Activated naive CD4-positive, alpha-beta T cell treated with anti-CD3 and anti-CD28 coated beads, Interleukin-2, amount 10 ng/mL, durations not matched to agents 7 days and 5 days (primary cell): Measurements from ENCODE around the gene DENND10.

Experiments used
- CTCF ChIA-PET: fragments of 350-600 bp; sonication (Branson Sonifier 250); formaldehyde crosslinking; loops from one replicate; lab custom pipeline; 2021; ENCODE audit warnings: antibody characterized with exemption; lab: Charles Lee
- DNase-seq: peaks from one replicate; pipeline ENCODE4 v3.0.0-alpha.2; 2020
- H3K27ac Mint-ChIP-seq: one replicate; pipeline ENCODE4 v1.8.0; 2021; ENCODE audit warnings: mild to moderate bottlenecking, moderate library complexity, mixed read lengths
- H3K27me3 Mint-ChIP-seq: one replicate; pipeline ENCODE4 v1.8.0; 2021; ENCODE audit warnings: mild to moderate bottlenecking, mixed read lengths
- H3K36me3 Mint-ChIP-seq: one replicate; pipeline ENCODE4 v1.8.0; 2021; ENCODE audit warnings: mixed read lengths
- H3K4me1 Mint-ChIP-seq: one replicate; pipeline ENCODE4 v1.8.0; 2021; ENCODE audit warnings: mixed read lengths
- H3K4me3 Mint-ChIP-seq: one replicate; pipeline ENCODE4 v1.8.0; 2021; ENCODE audit warnings: mild to moderate bottlenecking, moderate library complexity, mixed read lengths
- H3K9me3 Mint-ChIP-seq: one replicate; pipeline ENCODE4 v1.8.0; 2021; ENCODE audit warnings: mixed read lengths

Gene DENND10

GRCh38 chr10:119103903-119104653 is at the start of gene DENND10:
DENND10 (plus strand) TSS chr10:119104113; CDS start chr10:119104143, 30 bp downstream.
- CTCF ChIA-PET = interaction anchor here (1.0 to 2.3 kb wide), 3 partner anchors 27 to 95 kb away, joined by 3 to 10 read pairs (median 7); no protein-coding TSS in a partner anchor
- H3K4me3 Mint-ChIP-seq = peak within 1 kb of the TSS; percentile 78
- H3K36me3 Mint-ChIP-seq = peaks cover 10% of the 10 kb centered on the region
- H3K4me1 Mint-ChIP-seq = peaks cover 46% of the 10 kb centered on the region
- DNase-seq = peak; percentile 77
- H3K27me3 Mint-ChIP-seq = peaks cover 19% of the 10 kb centered on the region
- no peaks in the 10 kb centered on the region for H3K9me3 Mint-ChIP-seq
- peak within 1 kb of the TSS; percentile 74 for H3K27ac Mint-ChIP-seq

- CTCF ChIA-PET = no interaction called here
- Mint-ChIP-seq H3K4me3 (no peak overlapping the region), H3K27me3 (no peaks in the 10 kb centered on the region), H3K36me3 (peaks cover 81% of the 10 kb centered on the region), H3K4me1 (peaks cover 3% of the 10 kb centered on the region), H3K27ac (no peak overlapping the region), H3K9me3 (no peaks in the 10 kb centered on the region)
- no peak for DNase-seq
Observed at GRCh38 chr10:119055472-119055871, 48.4 kb upstream of the DENND10 start.

DNA sequence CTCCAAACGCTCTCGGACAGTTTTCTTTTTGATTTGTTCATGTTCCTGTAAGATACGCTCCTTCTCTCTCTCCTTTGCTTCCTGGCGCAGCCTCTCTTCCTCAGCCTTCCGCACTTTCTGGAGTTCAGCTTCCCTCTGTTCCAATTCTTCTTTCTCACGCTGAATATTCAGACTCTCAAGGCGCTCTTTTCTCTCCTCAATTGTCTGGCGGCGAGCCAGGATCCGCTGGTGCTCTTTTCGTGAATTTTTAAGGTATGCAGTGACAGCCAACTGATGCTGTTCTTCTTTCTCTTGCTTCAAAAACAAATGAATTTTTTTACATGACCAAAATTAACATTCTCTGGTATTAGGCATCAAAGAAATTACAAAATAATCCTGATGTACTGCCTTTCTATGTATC is 45.9 kb upstream of the DENND10 start:
- H3K27me3 Mint-ChIP-seq = no peaks in the 10 kb centered on the region
- DNase-seq = no peak
- peaks cover 12% of the 10 kb centered on the region for H3K4me1 Mint-ChIP-seq
- H3K27ac Mint-ChIP-seq = no peak overlapping the region
- CTCF ChIA-PET = no interaction called here
- no peak overlapping the region for H3K4me3 Mint-ChIP-seq
- no peaks in the 10 kb centered on the region for H3K9me3 Mint-ChIP-seq
- H3K36me3 Mint-ChIP-seq = peaks cover 77% of the 10 kb centered on the region

DNA sequence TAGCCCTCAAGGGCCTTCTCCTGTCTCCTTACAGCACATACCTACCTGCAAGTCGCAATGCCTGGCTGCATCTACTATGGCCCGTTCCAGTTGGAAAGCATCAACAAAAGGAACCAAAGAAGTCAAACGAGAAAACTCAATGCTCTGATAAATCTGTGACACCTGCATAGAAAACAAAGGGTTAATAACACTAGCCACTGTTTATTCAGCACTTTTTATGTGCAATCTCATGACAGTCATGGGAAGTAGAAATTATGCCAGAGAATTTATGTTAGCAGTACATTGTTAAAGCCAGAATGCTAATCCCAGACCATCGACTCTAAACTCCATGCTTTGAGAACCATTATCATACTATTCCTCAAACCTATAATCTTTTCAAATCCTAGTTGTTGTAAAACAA is 44.4 kb upstream of the DENND10 start:
- CTCF ChIA-PET = no interaction called here

DNA sequence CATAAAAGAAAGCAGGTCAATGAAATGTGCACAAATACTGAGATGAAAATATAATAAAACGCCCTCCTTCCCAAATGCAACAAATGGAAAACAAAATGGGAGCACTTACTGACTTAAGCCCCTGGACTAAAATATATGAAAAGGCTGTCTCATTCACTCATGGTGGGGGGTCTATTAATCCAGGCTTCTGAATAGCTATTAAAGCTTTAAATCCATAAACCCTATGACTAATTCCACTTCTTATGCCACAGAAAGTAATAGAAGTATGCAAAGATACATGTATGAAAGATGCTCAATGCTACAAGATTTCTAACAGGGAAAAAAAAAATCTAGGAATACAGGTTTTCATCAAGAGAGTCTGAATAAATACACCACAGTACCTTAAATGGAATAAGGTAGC is 43.8 kb upstream of the DENND10 start:
- H3K9me3 Mint-ChIP-seq = no peaks in the 10 kb centered on the region
- H3K4me1 Mint-ChIP-seq = peaks cover 18% of the 10 kb centered on the region
- DNase-seq = no peak
- peaks cover 81% of the 10 kb centered on the region for H3K36me3 Mint-ChIP-seq
- CTCF ChIA-PET = no interaction called here
- H3K27ac Mint-ChIP-seq = no peak overlapping the region
- no peaks in the 10 kb centered on the region for H3K27me3 Mint-ChIP-seq
- no peak overlapping the region for H3K4me3 Mint-ChIP-seq

More for the DNA sequence above, 44.4 kb upstream of the DENND10 start:
- H3K36me3 Mint-ChIP-seq = peaks cover 82% of the 10 kb centered on the region
- no peak overlapping the region for H3K27ac Mint-ChIP-seq
- no peaks in the 10 kb centered on the region for H3K9me3 Mint-ChIP-seq
- DNase-seq = no peak
- no peak overlapping the region for H3K4me3 Mint-ChIP-seq
- peaks cover 18% of the 10 kb centered on the region for H3K4me1 Mint-ChIP-seq
- no peaks in the 10 kb centered on the region for H3K27me3 Mint-ChIP-seq

GRCh38 chr10:119061352-119061751 is 42.6 kb upstream of the DENND10 start:
- CTCF ChIA-PET = no interaction called here
- DNase-seq = no peak
- no peak overlapping the region for H3K27ac Mint-ChIP-seq

GRCh38 chr10:119061926-119062325 is 42.0 kb upstream of the DENND10 start:
- no peak overlapping the region for H3K4me3 Mint-ChIP-seq
- H3K9me3 Mint-ChIP-seq = no peaks in the 10 kb centered on the region
- H3K27me3 Mint-ChIP-seq = no peaks in the 10 kb centered on the region
- CTCF ChIA-PET = interaction anchor here (0.6 kb wide), 1 partner anchor 10 kb away, joined by 3 read pairs; no protein-coding TSS in a partner anchor
- peak overlapping the region; percentile 33 for H3K27ac Mint-ChIP-seq
- peaks cover 77% of the 10 kb centered on the region for H3K36me3 Mint-ChIP-seq
- no peak for DNase-seq
- peaks cover 18% of the 10 kb centered on the region for H3K4me1 Mint-ChIP-seq

More at GRCh38 chr10:119061352-119061751, 42.6 kb upstream of the DENND10 start:
- peaks cover 78% of the 10 kb centered on the region for H3K36me3 Mint-ChIP-seq
- H3K27me3 Mint-ChIP-seq = no peaks in the 10 kb centered on the region
- no peaks in the 10 kb centered on the region for H3K9me3 Mint-ChIP-seq
- peaks cover 18% of the 10 kb centered on the region for H3K4me1 Mint-ChIP-seq
- H3K4me3 Mint-ChIP-seq = no peak overlapping the region

GRCh38 chr10:119070395-119071165 is 33.3 kb upstream of the DENND10 start:
- Mint-ChIP-seq H3K27ac (no peak overlapping the region), H3K36me3 (peaks cover 65% of the 10 kb centered on the region), H3K9me3 (no peaks in the 10 kb centered on the region), H3K27me3 (no peaks in the 10 kb centered on the region), H3K4me3 (no peak overlapping the region), H3K4me1 (peaks cover 31% of the 10 kb centered on the region)
- no peak for DNase-seq
- CTCF ChIA-PET = no interaction called here

- peaks cover 56% of the 10 kb centered on the region for H3K36me3 Mint-ChIP-seq
- no peak for DNase-seq
- peaks cover 52% of the 10 kb centered on the region for H3K4me1 Mint-ChIP-seq
- no peak overlapping the region for H3K4me3 Mint-ChIP-seq
- CTCF ChIA-PET = no interaction called here
- no peaks in the 10 kb centered on the region for H3K9me3 Mint-ChIP-seq
- H3K27ac Mint-ChIP-seq = peak overlapping the region; percentile 70
- no peaks in the 10 kb centered on the region for H3K27me3 Mint-ChIP-seq
Observed at GRCh38 chr10:119073584-119073983, 30.3 kb upstream of the DENND10 start.

- CTCF ChIA-PET = no interaction called here
- peak overlapping the region; percentile 100 for H3K4me3 Mint-ChIP-seq
Observed at GRCh38 chr10:119078422-119079179, 25.3 kb upstream of the DENND10 start.

GRCh38 chr10:119079599-119080520 is 24.1 kb upstream of the DENND10 start:
- peak; percentile 80 for DNase-seq
- H3K36me3 Mint-ChIP-seq = peaks cover 36% of the 10 kb centered on the region
- H3K9me3 Mint-ChIP-seq = no peaks in the 10 kb centered on the region
- peak overlapping the region; percentile 100 for H3K4me3 Mint-ChIP-seq
- H3K4me1 Mint-ChIP-seq = peaks cover 57% of the 10 kb centered on the region
- H3K27ac Mint-ChIP-seq = peak overlapping the region; percentile 94
- no peaks in the 10 kb centered on the region for H3K27me3 Mint-ChIP-seq
- CTCF ChIA-PET = no interaction called here

More at GRCh38 chr10:119078422-119079179, 25.3 kb upstream of the DENND10 start:
- no peak for DNase-seq
- no peaks in the 10 kb centered on the region for H3K9me3 Mint-ChIP-seq
- peaks cover 59% of the 10 kb centered on the region for H3K4me1 Mint-ChIP-seq
- H3K27me3 Mint-ChIP-seq = no peaks in the 10 kb centered on the region
- H3K27ac Mint-ChIP-seq = peak overlapping the region; percentile 94
- H3K36me3 Mint-ChIP-seq = peaks cover 38% of the 10 kb centered on the region

DNA sequence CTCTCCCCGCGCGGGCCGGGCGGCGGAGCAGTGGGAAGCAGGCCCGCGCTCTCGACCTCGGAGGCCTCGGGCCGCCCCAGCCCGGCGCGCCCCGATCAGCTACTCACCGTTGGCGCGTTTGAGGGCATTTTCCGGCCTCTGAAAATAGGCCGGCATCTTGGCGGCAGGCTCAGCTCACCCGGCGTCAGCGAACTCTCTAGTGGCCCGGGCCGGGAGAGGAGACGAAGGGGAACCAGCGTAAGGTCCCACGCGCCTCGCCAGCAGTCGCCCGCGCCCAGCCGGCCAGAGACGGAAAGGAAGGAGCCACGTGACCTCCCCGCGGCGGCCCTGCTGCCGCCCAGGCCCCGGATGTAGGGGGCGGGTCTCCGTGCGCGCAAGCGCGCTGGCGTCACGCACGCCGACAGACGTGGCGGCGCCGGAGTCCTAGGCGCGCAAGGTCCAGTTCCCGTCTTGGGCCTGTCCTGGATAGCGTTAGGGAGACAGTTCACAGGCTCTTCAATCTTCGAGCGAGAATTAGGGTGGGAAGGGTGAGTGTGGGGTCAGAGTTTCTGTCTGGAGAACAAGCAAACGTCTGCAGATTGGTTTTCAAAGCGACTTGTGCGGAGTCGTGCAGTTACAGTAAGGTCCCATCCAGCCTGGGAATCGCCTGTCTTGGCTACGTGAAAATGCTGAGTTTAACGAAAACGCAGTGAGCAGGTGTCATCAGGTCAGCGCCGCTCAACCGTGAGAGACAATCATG is 23.2 kb upstream of the DENND10 start, which contains the start of gene EIF3A:
Gene EIF3A (minus strand): TSS at position 297 of the 739 bp plus-strand sequence. CDS start 141 bp downstream, at position 156.
- H3K4me3 Mint-ChIP-seq = peak within 1 kb of the TSS; percentile 100
- H3K27ac Mint-ChIP-seq = peak within 1 kb of the TSS; percentile 94
- no peaks in the 10 kb centered on the region for H3K9me3 Mint-ChIP-seq
- CTCF ChIA-PET = no interaction called here
- H3K36me3 Mint-ChIP-seq = peaks cover 31% of the 10 kb centered on the region
- H3K27me3 Mint-ChIP-seq = no peaks in the 10 kb centered on the region
- peaks cover 56% of the 10 kb centered on the region for H3K4me1 Mint-ChIP-seq
- DNase-seq = peak; percentile 93
